ENCODE measurements around the gene PEX13.
A peak's percentile ranks its signal among the peaks of the same experiment; 100 is the strongest.

PEX13 gene

DNA sequence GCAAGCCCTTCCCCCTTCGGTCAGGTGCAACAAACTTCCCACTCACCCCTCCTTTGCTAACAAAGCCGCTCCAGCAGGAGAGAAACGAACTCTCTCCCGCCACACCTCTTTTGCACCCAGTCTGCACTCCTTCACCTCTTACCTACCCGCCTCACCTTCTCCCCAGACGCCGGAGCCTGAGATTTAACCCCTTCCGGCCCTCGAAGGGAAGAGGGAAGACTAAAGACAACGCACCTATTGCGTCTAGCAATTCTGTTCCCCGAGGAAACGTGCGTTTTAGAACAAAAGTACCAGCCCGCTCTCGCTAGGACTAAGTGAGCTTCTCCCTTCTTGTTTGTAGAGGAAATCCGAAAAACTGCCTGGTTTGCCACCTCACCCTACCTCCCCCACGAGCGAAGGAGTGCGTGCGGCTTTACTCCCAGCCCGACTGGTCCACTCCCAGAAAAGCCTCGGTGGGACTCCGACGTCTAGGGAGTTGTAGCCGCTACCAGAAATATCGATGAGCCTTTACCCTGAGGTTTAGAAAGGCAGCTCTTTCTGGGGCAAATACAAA lies 441 bp upstream of the PEX13 start (continued):
- TF ChIP-seq, protein P1, sequence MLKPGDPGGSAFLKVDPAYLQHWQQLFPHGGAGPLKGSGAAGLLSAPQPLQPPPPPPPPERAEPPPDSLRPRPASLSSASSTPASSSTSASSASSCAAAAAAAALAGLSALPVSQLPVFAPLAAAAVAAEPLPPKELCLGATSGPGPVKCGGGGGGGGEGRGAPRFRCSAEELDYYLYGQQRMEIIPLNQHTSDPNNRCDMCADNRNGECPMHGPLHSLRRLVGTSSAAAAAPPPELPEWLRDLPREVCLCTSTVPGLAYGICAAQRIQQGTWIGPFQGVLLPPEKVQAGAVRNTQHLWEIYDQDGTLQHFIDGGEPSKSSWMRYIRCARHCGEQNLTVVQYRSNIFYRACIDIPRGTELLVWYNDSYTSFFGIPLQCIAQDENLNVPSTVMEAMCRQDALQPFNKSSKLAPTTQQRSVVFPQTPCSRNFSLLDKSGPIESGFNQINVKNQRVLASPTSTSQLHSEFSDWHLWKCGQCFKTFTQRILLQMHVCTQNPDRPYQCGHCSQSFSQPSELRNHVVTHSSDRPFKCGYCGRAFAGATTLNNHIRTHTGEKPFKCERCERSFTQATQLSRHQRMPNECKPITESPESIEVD (tag by site-specific recombination; IDR thresholded peaks at IDR 0.05), result peak; percentile 8; the same call in 1 of the 2 replicates
- TF ChIP-seq SP3 (tag by site-specific recombination; IDR thresholded peaks at IDR 0.05) (peak; percentile 69), ZNF791 (tag by site-specific recombination; IDR thresholded peaks at IDR 0.05) (no peak), GFI1B (tag by site-specific recombination; IDR thresholded peaks at IDR 0.05) (peak; percentile 62), ZNF585B (tag by site-specific recombination; IDR thresholded peaks at IDR 0.05) (no peak), ZNF670 (tag by site-specific recombination; IDR thresholded peaks at IDR 0.05; ENCODE audit: low read depth) (no peak), ZIC2 (tag by site-specific recombination; IDR thresholded peaks at IDR 0.05) (no peak; the same call in 1 of the 2 replicates), ZNF146 (tag by site-specific recombination; IDR thresholded peaks at IDR 0.05) (peak; percentile 56; the same call in 1 of the 2 replicates), ZEB2 (tag by site-specific recombination; IDR thresholded peaks at IDR 0.05) (peak; percentile 82), ZBTB8A (tag by site-specific recombination; IDR thresholded peaks at IDR 0.05) (peak; percentile 42; the same call in 1 of the 2 replicates), ZNF701 (tag by site-specific recombination; IDR thresholded peaks at IDR 0.05) (no peak), ZSCAN30 (tag by site-specific recombination; IDR thresholded peaks at IDR 0.05) (peak; percentile 90), ZNF121 (tag by site-specific recombination; IDR thresholded peaks at IDR 0.05) (no peak; the same call in none of the 2 replicates), ZNF426 (tag by site-specific recombination; IDR thresholded peaks at IDR 0.05) (no peak), ZXDB (tag by site-specific recombination; IDR thresholded peaks at IDR 0.05) (peak; percentile 87), HOXD13 (CRISPR knock-in tag; IDR thresholded peaks at IDR 0.05; ENCODE audit: borderline replicate concordance) (0 out of 2 replicates have a peak, but pooled peaks have one; percentile 39), BCL11A (tag by site-specific recombination; IDR thresholded peaks at IDR 0.05; ENCODE audit: low read depth) (peak; percentile 43; the same call in 1 of the 2 replicates), ZNF354C (tag by site-specific recombination; IDR thresholded peaks at IDR 0.05; ENCODE audit: borderline replicate concordance, low read depth) (no peak), KLF7 (tag by site-specific recombination; IDR thresholded peaks at IDR 0.05; ENCODE audit: borderline replicate concordance) (peak; percentile 68), ZNF16 (tag by site-specific recombination; IDR thresholded peaks at IDR 0.05; ENCODE audit: low read depth) (no peak)
- TF ChIP-seq, protein P2, sequence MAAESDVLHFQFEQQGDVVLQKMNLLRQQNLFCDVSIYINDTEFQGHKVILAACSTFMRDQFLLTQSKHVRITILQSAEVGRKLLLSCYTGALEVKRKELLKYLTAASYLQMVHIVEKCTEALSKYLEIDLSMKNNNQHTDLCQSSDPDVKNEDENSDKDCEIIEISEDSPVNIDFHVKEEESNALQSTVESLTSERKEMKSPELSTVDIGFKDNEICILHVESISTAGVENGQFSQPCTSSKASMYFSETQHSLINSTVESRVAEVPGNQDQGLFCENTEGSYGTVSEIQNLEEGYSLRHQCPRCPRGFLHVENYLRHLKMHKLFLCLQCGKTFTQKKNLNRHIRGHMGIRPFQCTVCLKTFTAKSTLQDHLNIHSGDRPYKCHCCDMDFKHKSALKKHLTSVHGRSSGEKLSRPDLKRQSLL (tag by site-specific recombination; IDR thresholded peaks at IDR 0.05), result peak; percentile 94
- TF ChIP-seq, protein P3, sequence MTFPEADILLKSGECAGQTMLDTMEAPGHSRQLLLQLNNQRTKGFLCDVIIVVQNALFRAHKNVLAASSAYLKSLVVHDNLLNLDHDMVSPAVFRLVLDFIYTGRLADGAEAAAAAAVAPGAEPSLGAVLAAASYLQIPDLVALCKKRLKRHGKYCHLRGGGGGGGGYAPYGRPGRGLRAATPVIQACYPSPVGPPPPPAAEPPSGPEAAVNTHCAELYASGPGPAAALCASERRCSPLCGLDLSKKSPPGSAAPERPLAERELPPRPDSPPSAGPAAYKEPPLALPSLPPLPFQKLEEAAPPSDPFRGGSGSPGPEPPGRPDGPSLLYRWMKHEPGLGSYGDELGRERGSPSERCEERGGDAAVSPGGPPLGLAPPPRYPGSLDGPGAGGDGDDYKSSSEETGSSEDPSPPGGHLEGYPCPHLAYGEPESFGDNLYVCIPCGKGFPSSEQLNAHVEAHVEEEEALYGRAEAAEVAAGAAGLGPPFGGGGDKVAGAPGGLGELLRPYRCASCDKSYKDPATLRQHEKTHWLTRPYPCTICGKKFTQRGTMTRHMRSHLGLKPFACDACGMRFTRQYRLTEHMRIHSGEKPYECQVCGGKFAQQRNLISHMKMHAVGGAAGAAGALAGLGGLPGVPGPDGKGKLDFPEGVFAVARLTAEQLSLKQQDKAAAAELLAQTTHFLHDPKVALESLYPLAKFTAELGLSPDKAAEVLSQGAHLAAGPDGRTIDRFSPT (tag by site-specific recombination; IDR thresholded peaks at IDR 0.05), result no peak
- TF ChIP-seq, protein P4, sequence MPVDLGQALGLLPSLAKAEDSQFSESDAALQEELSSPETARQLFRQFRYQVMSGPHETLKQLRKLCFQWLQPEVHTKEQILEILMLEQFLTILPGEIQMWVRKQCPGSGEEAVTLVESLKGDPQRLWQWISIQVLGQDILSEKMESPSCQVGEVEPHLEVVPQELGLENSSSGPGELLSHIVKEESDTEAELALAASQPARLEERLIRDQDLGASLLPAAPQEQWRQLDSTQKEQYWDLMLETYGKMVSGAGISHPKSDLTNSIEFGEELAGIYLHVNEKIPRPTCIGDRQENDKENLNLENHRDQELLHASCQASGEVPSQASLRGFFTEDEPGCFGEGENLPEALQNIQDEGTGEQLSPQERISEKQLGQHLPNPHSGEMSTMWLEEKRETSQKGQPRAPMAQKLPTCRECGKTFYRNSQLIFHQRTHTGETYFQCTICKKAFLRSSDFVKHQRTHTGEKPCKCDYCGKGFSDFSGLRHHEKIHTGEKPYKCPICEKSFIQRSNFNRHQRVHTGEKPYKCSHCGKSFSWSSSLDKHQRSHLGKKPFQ (tag by site-specific recombination; IDR thresholded peaks at IDR 0.05), result peak; percentile 41; the same call in 1 of the 2 replicates
- TF ChIP-seq, protein P5, sequence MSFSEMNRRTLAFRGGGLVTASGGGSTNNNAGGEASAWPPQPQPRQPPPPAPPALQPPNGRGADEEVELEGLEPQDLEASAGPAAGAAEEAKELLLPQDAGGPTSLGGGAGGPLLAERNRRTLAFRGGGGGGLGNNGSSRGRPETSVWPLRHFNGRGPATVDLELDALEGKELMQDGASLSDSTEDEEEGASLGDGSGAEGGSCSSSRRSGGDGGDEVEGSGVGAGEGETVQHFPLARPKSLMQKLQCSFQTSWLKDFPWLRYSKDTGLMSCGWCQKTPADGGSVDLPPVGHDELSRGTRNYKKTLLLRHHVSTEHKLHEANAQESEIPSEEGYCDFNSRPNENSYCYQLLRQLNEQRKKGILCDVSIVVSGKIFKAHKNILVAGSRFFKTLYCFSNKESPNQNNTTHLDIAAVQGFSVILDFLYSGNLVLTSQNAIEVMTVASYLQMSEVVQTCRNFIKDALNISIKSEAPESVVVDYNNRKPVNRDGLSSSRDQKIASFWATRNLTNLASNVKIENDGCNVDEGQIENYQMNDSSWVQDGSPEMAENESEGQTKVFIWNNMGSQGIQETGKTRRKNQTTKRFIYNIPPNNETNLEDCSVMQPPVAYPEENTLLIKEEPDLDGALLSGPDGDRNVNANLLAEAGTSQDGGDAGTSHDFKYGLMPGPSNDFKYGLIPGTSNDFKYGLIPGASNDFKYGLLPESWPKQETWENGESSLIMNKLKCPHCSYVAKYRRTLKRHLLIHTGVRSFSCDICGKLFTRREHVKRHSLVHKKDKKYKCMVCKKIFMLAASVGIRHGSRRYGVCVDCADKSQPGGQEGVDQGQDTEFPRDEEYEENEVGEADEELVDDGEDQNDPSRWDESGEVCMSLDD (tag by site-specific recombination; IDR thresholded peaks at IDR 0.05), result peak; percentile 51; the same call in 1 of the 2 replicates
- TF ChIP-seq, protein P6, sequence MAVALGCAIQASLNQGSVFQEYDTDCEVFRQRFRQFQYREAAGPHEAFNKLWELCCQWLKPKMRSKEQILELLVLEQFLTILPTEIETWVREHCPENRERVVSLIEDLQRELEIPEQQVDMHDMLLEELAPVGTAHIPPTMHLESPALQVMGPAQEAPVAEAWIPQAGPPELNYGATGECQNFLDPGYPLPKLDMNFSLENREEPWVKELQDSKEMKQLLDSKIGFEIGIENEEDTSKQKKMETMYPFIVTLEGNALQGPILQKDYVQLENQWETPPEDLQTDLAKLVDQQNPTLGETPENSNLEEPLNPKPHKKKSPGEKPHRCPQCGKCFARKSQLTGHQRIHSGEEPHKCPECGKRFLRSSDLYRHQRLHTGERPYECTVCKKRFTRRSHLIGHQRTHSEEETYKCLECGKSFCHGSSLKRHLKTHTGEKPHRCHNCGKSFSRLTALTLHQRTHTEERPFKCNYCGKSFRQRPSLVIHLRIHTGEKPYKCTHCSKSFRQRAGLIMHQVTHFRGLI (tag by site-specific recombination; IDR thresholded peaks at IDR 0.05), result 0 out of 2 replicates have a peak, but pooled peaks have one; percentile 47
- TF ChIP-seq, protein P7, sequence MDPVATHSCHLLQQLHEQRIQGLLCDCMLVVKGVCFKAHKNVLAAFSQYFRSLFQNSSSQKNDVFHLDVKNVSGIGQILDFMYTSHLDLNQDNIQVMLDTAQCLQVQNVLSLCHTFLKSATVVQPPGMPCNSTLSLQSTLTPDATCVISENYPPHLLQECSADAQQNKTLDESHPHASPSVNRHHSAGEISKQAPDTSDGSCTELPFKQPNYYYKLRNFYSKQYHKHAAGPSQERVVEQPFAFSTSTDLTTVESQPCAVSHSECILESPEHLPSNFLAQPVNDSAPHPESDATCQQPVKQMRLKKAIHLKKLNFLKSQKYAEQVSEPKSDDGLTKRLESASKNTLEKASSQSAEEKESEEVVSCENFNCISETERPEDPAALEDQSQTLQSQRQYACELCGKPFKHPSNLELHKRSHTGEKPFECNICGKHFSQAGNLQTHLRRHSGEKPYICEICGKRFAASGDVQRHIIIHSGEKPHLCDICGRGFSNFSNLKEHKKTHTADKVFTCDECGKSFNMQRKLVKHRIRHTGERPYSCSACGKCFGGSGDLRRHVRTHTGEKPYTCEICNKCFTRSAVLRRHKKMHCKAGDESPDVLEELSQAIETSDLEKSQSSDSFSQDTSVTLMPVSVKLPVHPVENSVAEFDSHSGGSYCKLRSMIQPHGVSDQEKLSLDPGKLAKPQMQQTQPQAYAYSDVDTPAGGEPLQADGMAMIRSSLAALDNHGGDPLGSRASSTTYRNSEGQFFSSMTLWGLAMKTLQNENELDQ (tag by site-specific recombination; IDR thresholded peaks at IDR 0.05; ENCODE audit: low read depth), result 0 out of 2 replicates have a peak, but pooled peaks have one; percentile 37
